ENCODE measurements around the gene SLCO3A1.

SLCO3A1 gene

DNA sequence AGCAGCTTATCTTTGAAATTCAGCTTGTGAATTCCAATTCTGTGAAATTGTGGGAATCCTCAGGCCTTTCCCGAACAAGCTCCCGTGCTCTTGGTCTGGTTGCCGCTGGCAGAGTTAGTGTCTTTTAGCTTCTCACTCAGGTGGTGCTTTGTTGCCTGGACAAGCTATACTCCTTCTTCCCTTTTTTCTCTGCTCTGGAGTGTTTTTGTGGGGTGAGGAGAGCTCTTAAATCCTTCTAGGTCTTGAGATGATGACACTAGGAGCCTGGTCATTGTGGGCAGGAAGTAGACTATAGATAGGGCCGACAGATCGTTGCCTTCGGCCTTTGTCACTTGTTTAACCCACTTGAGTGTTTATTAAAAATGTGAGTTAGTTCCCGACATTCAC, 93.8 kb downstream of the SLCO3A1 start:
- H2BK120ac ChIP-seq (ENCODE audit: low read depth, low read length): no peak overlapping the region
- H2BK5ac ChIP-seq (ENCODE audit: low read length): no peak overlapping the region
- H3K36me3 ChIP-seq (ENCODE audit: control insufficient read depth, insufficient read depth, low read length): no peaks in the 10 kb centered on the region
- no peaks in the 10 kb centered on the region for H3K79me1 ChIP-seq (ENCODE audit: low read length)
- H3K56ac ChIP-seq (ENCODE audit: low read length): no peak overlapping the region
- H2BK15ac ChIP-seq (replicated peaks; ENCODE audit: low read depth): no peak overlapping the region
- peak overlapping the region; percentile 1 for H3K18ac ChIP-seq (ENCODE audit: low read length)
- H3K4me3 ChIP-seq (ENCODE audit: low read length): no peak overlapping the region
- no peak overlapping the region for H3K27ac ChIP-seq (ENCODE audit: low read depth, low read length)
- no peaks in the 10 kb centered on the region for H3K79me2 ChIP-seq (ENCODE audit: control insufficient read depth, insufficient read depth, low read length)
- no peak overlapping the region for H3K4me2 ChIP-seq (ENCODE audit: low read length)
- no peak overlapping the region for H3K4ac ChIP-seq (ENCODE audit: low read depth, low read length)
- H3K27me3 ChIP-seq (ENCODE audit: insufficient read depth, low read length, poor library complexity): no peaks in the 10 kb centered on the region
- DNase-seq: peak; percentile 45
- no peak overlapping the region for H3K23ac ChIP-seq (ENCODE audit: low read length)
- no CpG with 5 or more reads among the region's 7 CpGs for WGBS (ENCODE audit: extremely low coverage, insufficient coverage, low lambda C conversion rate)
- H4K8ac ChIP-seq (ENCODE audit: low read depth, low read length): no peak overlapping the region
- no peak overlapping the region for H4K5ac ChIP-seq (ENCODE audit: low read length)
- H2AK5ac ChIP-seq (ENCODE audit: low read length): no peak overlapping the region
- no peak overlapping the region for H3K9ac ChIP-seq (ENCODE audit: low read length)
- peaks cover 17% of the 10 kb centered on the region for H3K4me1 ChIP-seq (ENCODE audit: control insufficient read depth, low read depth, low read length)

DNA sequence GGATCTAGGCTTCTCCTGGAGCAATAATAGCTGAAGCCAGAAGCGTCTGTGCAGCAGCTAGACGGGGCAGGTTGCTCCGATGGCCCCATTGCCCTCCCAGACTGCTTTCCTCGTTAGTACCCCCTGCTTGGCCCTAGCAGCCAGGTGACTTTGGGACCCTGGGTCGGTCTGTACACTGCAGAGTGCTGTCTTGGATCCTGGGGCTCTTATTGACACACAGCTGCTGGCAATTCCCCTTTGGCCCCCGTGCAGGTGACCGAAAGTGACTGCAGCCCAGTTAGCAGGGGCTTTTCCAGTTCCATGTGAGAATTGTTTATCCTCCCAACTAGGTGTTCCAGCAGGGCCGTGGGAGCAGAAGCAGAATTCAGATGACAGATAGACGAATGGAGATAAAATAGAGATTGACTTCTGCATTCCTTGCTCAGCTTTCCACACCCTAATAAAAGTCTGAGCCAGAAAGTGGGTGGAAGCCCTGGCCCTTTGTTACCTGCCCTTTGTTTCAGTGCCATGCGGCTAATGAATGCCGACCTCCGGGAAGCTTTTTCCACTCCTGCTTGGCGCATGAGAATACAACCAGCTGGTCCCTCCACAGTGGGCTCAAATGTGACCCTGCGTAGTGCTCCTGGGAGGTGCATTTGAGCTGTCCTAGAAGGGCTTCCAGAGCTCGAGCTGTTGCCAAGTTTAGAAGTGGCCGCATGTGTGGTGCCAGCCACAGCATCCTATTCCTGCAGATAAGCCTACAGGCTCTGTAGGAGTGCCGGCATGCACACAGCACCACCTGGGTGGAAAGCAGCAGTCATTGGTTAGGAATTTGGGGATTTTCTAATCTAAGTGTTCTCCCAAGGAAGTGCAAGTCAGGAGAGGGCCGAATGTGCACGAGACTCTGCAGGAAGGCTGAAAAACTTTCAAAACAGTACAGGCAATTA, 94.4 kb downstream of the SLCO3A1 start:
- Histone ChIP-seq H2AK5ac (ENCODE audit: low read length) (peak overlapping the region; percentile 37), H3K9ac (ENCODE audit: low read length) (no peak overlapping the region), H3K4me3 (ENCODE audit: low read length) (no peak overlapping the region), H4K5ac (ENCODE audit: low read length) (no peak overlapping the region), H3K56ac (ENCODE audit: low read length) (peak overlapping the region; percentile 71), H3K36me3 (ENCODE audit: control insufficient read depth, insufficient read depth, low read length) (no peaks in the 10 kb centered on the region), H3K79me2 (ENCODE audit: control insufficient read depth, insufficient read depth, low read length) (no peaks in the 10 kb centered on the region), H2BK15ac (replicated peaks; ENCODE audit: low read depth) (no peak overlapping the region), H3K23ac (ENCODE audit: low read length) (no peak overlapping the region), H4K8ac (ENCODE audit: low read depth, low read length) (no peak overlapping the region), H3K4me2 (ENCODE audit: low read length) (no peak overlapping the region), H3K27me3 (ENCODE audit: insufficient read depth, low read length, poor library complexity) (no peaks in the 10 kb centered on the region), H3K4me1 (ENCODE audit: control insufficient read depth, low read depth, low read length) (peaks cover 17% of the 10 kb centered on the region), H3K79me1 (ENCODE audit: low read length) (no peaks in the 10 kb centered on the region), H2BK120ac (ENCODE audit: low read depth, low read length) (peak overlapping the region; percentile 29), H2BK5ac (ENCODE audit: low read length) (peak overlapping the region; percentile 67), H3K18ac (ENCODE audit: low read length) (peak overlapping the region; percentile 1), H3K4ac (ENCODE audit: low read depth, low read length) (peak overlapping the region; percentile 48), H3K27ac (ENCODE audit: low read depth, low read length) (peak overlapping the region; percentile 17)
- DNase-seq: peak; percentile 93
- no CpG with 5 or more reads among the region's 19 CpGs for WGBS (ENCODE audit: extremely low coverage, insufficient coverage, low lambda C conversion rate)

DNA sequence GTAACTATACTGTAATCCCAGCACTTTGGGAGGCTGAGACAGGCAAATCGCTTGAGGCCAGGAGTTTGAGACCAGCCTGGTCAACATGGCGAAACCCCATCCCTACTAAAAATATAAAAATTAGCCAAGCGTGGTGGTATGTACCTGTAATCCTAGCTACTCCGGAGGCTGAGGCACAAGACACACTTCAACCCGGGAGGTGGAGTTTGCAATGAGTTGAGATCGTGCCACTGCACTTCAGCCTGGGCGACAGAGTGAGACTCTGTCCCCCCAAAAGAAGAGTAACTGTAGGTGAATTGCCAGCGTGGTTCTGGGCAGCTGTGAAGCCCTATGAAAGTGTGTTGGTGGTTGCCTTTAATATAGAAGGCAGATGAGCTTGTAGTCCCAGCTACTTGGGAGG, 95.9 kb downstream of the SLCO3A1 start:
- Histone ChIP-seq H3K4me2 (ENCODE audit: low read length) (no peak overlapping the region), H3K4ac (ENCODE audit: low read depth, low read length) (no peak overlapping the region), H2AK5ac (ENCODE audit: low read length) (peak overlapping the region; percentile 14), H3K56ac (ENCODE audit: low read length) (no peak overlapping the region), H3K4me1 (ENCODE audit: control insufficient read depth, low read depth, low read length) (peaks cover 17% of the 10 kb centered on the region), H3K36me3 (ENCODE audit: control insufficient read depth, insufficient read depth, low read length) (no peaks in the 10 kb centered on the region), H3K18ac (ENCODE audit: low read length) (no peak overlapping the region), H3K79me1 (ENCODE audit: low read length) (no peaks in the 10 kb centered on the region), H3K9ac (ENCODE audit: low read length) (no peak overlapping the region), H4K8ac (ENCODE audit: low read depth, low read length) (no peak overlapping the region), H3K23ac (ENCODE audit: low read length) (no peak overlapping the region), H3K27me3 (ENCODE audit: insufficient read depth, low read length, poor library complexity) (no peaks in the 10 kb centered on the region), H3K27ac (ENCODE audit: low read depth, low read length) (no peak overlapping the region), H2BK15ac (replicated peaks; ENCODE audit: low read depth) (no peak overlapping the region), H4K5ac (ENCODE audit: low read length) (no peak overlapping the region), H3K79me2 (ENCODE audit: control insufficient read depth, insufficient read depth, low read length) (no peaks in the 10 kb centered on the region), H3K4me3 (ENCODE audit: low read length) (no peak overlapping the region), H2BK5ac (ENCODE audit: low read length) (no peak overlapping the region), H2BK120ac (ENCODE audit: low read depth, low read length) (no peak overlapping the region)
- WGBS (ENCODE audit: extremely low coverage, insufficient coverage, low lambda C conversion rate): no CpG with 5 or more reads among the region's 8 CpGs
- no peak for DNase-seq

DNA sequence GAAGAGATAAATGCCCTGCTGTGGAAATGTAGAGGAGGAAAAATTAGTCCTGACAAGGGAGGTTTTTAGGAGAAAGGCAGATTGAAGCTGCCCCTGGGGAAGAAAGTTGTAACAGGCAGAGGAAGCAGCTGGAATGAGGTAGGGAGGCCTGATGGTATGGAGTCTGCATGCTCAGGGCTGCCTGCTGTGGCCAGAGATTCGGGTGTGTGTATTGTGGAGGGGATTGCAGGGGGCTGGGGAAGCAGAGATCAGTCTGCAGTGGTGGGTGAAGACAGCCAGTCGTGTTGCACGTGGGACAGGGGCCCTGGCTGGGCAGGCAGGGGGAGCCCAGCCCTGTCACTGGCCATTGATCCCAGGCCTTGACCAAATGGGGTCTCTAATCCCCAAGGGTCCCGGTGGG, 96.5 kb downstream of the SLCO3A1 start:
- no peak overlapping the region for H3K4ac ChIP-seq (ENCODE audit: low read depth, low read length)
- H3K23ac ChIP-seq (ENCODE audit: low read length): no peak overlapping the region
- H2BK15ac ChIP-seq (replicated peaks; ENCODE audit: low read depth): no peak overlapping the region
- no peak overlapping the region for H3K9ac ChIP-seq (ENCODE audit: low read length)
- H3K27me3 ChIP-seq (ENCODE audit: insufficient read depth, low read length, poor library complexity): no peaks in the 10 kb centered on the region
- H3K36me3 ChIP-seq (ENCODE audit: control insufficient read depth, insufficient read depth, low read length): no peaks in the 10 kb centered on the region
- H2BK5ac ChIP-seq (ENCODE audit: low read length): no peak overlapping the region
- no peak overlapping the region for H3K4me3 ChIP-seq (ENCODE audit: low read length)
- WGBS (ENCODE audit: extremely low coverage, insufficient coverage, low lambda C conversion rate): no CpG with 5 or more reads among the region's 4 CpGs
- H3K18ac ChIP-seq (ENCODE audit: low read length): peak overlapping the region; percentile 2
- peaks cover 17% of the 10 kb centered on the region for H3K4me1 ChIP-seq (ENCODE audit: control insufficient read depth, low read depth, low read length)
- H4K5ac ChIP-seq (ENCODE audit: low read length): no peak overlapping the region
- H3K4me2 ChIP-seq (ENCODE audit: low read length): no peak overlapping the region
- H3K27ac ChIP-seq (ENCODE audit: low read depth, low read length): no peak overlapping the region
- H3K79me2 ChIP-seq (ENCODE audit: control insufficient read depth, insufficient read depth, low read length): no peaks in the 10 kb centered on the region
- no peak overlapping the region for H2AK5ac ChIP-seq (ENCODE audit: low read length)
- H4K8ac ChIP-seq (ENCODE audit: low read depth, low read length): no peak overlapping the region
- no peak overlapping the region for H2BK120ac ChIP-seq (ENCODE audit: low read depth, low read length)
- peak overlapping the region; percentile 62 for H3K56ac ChIP-seq (ENCODE audit: low read length)
- no peaks in the 10 kb centered on the region for H3K79me1 ChIP-seq (ENCODE audit: low read length)
- DNase-seq: peak; percentile 76

DNA sequence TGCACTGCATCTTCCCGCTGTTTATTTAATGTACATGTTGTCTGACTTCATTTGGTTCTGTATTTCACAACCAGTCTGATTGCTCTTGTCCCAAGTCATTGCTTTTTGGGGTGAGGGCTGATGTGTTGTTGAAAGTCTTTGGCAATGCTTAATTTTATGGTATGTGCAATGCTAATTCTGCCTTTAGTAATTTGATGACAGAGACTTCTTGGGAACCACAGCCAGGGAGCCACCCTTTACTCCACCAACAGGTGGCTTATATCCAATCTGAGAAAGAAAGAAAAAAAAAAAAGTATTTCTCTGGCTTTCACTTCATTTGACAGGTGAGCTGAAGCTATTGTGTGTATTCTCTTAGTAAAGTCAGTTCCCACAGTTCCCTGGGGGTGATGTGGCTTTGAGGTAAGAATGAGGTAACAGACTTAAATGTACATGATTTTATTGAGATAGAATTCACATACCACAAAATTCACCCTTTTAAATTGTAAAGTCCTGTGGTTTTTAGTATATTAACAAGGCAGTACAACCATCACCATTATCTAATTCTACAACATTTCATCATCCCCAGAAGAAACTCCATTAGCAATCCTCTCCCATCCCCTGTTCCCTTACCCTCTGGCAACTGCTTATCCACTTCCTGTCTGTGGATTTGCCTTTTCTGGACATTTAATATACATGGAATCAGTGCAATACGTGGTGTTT, 97.3 kb downstream of the SLCO3A1 start:
- no peak overlapping the region for H4K5ac ChIP-seq (ENCODE audit: low read length)
- no peak overlapping the region for H2AK5ac ChIP-seq (ENCODE audit: low read length)
- H2BK15ac ChIP-seq (replicated peaks; ENCODE audit: low read depth): no peak overlapping the region
- no peak overlapping the region for H3K9ac ChIP-seq (ENCODE audit: low read length)
- no peak overlapping the region for H3K4me3 ChIP-seq (ENCODE audit: low read length)
- no CpG with 5 or more reads among the region's 2 CpGs for WGBS (ENCODE audit: extremely low coverage, insufficient coverage, low lambda C conversion rate)
- H3K56ac ChIP-seq (ENCODE audit: low read length): peak overlapping the region; percentile 17
- H3K23ac ChIP-seq (ENCODE audit: low read length): no peak overlapping the region
- H3K79me2 ChIP-seq (ENCODE audit: control insufficient read depth, insufficient read depth, low read length): no peaks in the 10 kb centered on the region
- H3K36me3 ChIP-seq (ENCODE audit: control insufficient read depth, insufficient read depth, low read length): no peaks in the 10 kb centered on the region
- H2BK5ac ChIP-seq (ENCODE audit: low read length): no peak overlapping the region
- no peak overlapping the region for H3K4me2 ChIP-seq (ENCODE audit: low read length)
- no peak overlapping the region for H4K8ac ChIP-seq (ENCODE audit: low read depth, low read length)
- DNase-seq: no peak
- no peak overlapping the region for H3K4ac ChIP-seq (ENCODE audit: low read depth, low read length)
- H3K18ac ChIP-seq (ENCODE audit: low read length): no peak overlapping the region
- no peak overlapping the region for H2BK120ac ChIP-seq (ENCODE audit: low read depth, low read length)
- no peaks in the 10 kb centered on the region for H3K79me1 ChIP-seq (ENCODE audit: low read length)
- H3K27ac ChIP-seq (ENCODE audit: low read depth, low read length): no peak overlapping the region
- peaks cover 17% of the 10 kb centered on the region for H3K4me1 ChIP-seq (ENCODE audit: control insufficient read depth, low read depth, low read length)
- no peaks in the 10 kb centered on the region for H3K27me3 ChIP-seq (ENCODE audit: insufficient read depth, low read length, poor library complexity)
